GM23338 (cell line): ENCODE measurements around the gene TMUB1.

Source experiments
- CREB1 ChIP-seq: fragments of 250-450 bp; sonication (Bioruptor Pico); IDR thresholded peaks from 2 replicates; pipeline ENCODE4 v1.5.0; 2020; ENCODE audit warnings: low read depth, mild to moderate bottlenecking, moderate library complexity
- CTCF ChIP-seq, 2 experiments: fragments of 200-600 bp in 1 of 2; sonication (generic) in 1 of 2; conservative IDR thresholded peaks; 2 replicates each; pipeline versions ENCODE4 v1.5.1 to v1.6.1; 2016 to 2017; ENCODE audit warnings: antibody characterized with exemption in 2 of 2, low read depth in 2 of 2, mild to moderate bottlenecking in 2 of 2, moderate library complexity in 1 of 2
- EZH2 ChIP-seq: fragments of 200-600 bp; sonication (generic); IDR thresholded peaks from one replicate; pipeline ENCODE4 v1.8.0; 2017; ENCODE audit warnings: antibody characterized with exemption, mild to moderate bottlenecking, low read depth; ENCODE audit not compliant: unreplicated experiment
- EZH2phosphoT487 ChIP-seq: fragments of 200-600 bp; sonication (generic); IDR thresholded peaks from one replicate; pipeline ENCODE4 v1.8.1; 2018; ENCODE audit warnings: antibody characterized with exemption; ENCODE audit not compliant: unreplicated experiment
- REST ChIP-seq: IDR thresholded peaks from one replicate; pipeline ENCODE4 v1.6.1; 2018; ENCODE audit warnings: antibody characterized with exemption; ENCODE audit not compliant: unreplicated experiment

GRCh38 chr7:151081170-151082101, 1.9 kb downstream of the TMUB1 start:
- TF ChIP-seq CTCF (conservative IDR thresholded peaks at IDR 0.05; ENCODE audit: low read depth in 2 of 2): no peak
- no peak for TF ChIP-seq REST
- TF ChIP-seq CREB1: no peak
- TF ChIP-seq EZH2: no peak
- no peak for TF ChIP-seq EZH2phosphoT487
